ENCODE data around the gene SH2D4B. TPM values are rescaled to one million over a fixed set of nuclear protein-coding genes. Genes with fewer than 3 reads are reported as not detected.

The SH2D4B gene
- polyA plus RNA-seq, 3 donors, result 0.07 to 0.20 (median 0.18) TPM

DNA sequence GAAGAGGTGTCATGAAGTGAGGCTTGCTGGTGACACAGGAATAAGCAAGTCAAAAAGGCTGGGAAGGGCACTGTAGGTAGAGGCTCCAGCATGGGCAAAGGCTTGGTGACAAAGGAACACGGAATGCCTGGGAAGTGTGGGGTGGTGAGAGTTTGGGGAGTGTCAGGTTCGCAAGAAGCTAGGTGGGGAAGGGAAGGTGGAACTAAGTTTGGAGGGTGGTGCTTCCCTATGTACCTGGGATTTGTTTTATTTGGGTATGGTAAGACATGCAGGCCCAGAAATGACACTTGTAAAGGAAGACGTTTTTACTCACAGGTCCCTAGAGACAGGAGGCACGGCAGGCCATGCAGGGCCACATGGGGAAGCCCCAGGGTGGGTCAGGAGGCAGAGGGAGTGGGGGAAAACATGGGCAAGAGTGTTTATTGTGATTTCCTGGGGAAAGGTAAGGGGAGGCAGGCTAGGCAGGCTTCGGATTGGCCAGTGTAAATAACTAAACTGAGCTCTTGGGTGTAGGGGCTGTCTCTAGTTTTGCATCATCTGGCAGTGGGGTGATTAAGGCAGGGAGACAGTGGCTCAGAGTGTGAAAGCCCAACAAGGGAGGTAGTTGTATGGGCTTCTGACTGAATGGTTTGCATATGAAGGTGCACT is 52.1 kb downstream of the SH2D4B start:
- DNase-seq, result no peak

DNA sequence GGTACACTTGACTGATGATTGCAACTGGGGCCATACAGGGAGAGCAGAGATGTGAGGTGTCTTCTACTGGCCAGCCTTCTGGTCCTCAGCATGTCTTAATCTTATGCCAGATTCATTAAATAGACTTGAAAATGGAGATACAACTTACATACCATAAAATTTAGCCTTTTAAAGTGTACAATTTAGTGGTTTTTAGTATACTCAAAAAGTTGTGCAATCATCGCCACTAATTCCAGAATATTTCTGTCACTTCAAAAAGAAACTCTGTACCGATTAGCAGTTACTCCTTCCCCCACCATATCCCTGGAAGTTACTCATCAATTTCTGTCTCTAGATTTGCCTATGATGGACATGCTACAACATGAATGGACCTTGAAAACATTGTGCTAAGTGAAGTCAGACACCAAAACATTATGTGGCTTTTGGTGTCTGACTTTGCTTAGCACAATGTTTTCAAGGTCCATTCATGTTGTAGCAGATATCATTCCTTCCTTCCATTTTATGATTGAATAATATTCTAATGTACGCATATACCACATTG is 53.0 kb downstream of the SH2D4B start:
- DNase-seq, result no peak

DNA sequence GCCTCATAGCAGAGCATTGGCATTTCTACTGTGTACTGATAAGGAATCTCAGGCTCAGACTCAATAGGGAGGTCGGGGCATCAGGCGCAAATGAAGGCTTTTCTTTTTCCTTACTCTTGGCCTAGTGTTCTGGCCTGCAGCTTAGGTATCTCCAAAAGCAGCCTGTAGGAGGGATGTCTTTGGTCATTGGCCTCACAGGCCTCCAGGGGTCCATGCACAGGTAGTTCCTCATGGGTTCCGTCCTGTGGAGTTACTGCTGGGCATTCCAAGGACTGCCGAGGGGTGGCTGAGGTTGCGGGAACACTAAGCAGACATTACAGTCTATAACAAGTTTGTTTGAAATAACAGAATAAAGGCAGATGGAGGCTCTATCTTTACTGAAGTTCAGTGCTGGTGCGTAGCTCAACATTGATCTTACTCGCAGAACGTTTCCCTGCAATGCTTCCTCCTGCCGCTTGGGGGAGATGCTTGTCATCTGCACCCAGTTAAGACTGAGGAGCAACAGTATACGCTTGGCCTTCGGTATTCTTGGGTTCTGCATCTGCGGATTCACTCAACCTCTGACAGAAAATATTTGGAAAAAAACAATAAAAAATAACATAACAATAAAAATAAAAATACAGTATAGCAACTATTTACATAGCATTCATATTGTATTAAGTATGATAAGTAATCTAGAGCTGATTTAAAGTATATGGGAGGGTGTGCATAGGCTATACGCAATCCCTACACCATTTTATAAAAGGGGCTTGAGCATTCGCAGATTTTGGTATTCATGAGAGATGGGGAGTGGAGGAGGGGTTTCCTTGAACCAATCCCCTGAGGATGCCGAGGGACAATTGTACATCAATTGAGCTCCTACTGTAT is 58.9 kb downstream of the SH2D4B start:
- no peak for DNase-seq

DNA sequence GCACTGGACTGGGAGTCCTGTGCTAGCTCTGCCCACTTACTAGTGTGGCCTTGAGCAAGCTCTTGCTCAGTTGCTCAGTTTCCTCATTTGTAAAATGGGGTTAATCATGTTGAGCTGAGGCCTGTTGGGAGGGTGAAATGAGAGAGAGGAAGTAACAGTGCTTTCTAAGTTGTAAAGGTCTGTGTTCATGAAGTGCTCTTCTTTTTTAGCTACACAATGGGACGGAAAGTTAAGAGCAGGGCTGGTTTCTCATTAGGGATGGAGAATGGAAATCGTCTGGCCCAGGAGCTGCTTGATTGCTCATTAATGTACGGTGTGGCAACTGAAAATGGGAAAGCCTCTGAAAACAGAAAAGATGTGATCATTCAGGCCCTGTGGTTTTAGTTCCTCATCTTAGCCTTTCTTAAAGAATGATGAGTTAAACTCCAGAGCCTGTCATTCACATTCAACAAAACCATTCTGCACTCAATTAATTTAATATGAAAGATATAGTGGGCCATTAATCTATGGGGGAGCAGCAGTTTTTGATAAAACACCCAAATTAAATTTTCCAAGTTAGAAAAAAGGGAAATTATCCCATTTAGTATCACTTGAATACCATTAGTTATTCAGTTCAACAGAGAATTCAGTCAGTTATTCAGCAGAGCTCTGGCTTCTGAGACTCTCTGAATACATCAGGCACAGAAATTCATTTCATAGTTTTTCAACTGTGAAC is 60.5 kb downstream of the SH2D4B start:
- no peak for DNase-seq

DNA sequence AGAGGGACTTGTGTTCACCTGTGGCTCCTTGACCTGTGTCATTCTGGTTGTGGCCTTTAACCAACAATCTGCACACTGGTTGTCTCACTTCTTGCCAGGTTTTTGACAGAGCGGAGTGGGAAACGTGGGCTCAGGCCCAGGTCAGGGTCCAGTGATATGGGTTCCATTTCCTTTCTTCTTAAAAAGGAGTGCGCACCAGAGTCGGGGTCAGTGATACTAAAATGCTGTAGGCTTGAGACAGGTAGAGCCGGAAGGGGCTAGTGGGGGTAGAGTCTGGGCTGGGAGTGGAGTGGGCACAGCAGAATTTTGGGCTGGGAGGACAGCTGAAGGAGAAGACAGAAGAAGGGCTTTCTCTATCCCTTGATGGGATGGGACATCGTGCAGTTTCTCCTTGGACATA is 61.2 kb downstream of the SH2D4B start:
- no peak for DNase-seq

DNA sequence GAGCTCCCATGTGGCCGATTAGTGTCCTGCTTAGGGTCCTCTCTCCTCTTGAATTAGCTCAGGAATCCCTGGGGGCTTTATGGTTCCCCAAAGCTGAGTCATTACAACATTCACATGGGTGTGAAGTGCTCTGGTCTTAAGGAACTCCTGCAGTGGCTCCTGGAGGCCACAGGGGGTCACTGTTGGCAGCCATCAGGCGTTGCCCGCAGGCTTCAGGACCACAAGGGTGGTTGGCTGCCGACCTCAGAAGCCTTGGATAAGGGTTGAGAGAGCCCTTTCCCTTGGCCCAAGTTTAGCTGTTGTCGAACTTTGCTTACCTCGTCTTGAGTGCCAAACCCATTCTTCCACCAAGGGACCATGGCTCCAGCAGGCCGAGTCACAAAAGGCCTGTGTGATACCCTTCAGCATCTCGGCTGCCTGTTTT is 61.7 kb downstream of the SH2D4B start:
- peak; percentile 62 for DNase-seq

DNA sequence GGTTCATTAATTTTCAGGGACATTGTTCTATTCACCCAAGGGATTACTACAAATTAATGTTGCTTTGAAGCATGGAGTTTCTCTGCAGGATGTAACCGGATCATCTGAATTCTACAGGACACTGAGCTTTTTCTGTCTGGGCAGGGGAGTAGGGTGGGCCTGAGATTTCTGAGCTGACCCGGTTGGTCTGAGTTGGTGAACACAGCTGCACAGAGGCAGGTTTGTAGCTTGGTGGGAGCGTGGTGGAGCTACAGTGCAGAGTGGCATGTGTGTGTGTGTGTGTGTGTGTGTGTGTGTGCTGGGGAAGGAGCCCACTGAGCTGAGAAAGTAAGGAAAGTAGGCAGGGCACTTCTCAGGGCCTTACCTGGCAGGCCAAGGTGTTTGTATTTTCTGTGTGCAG is 62.6 kb downstream of the SH2D4B start:
- no peak for DNase-seq

DNA sequence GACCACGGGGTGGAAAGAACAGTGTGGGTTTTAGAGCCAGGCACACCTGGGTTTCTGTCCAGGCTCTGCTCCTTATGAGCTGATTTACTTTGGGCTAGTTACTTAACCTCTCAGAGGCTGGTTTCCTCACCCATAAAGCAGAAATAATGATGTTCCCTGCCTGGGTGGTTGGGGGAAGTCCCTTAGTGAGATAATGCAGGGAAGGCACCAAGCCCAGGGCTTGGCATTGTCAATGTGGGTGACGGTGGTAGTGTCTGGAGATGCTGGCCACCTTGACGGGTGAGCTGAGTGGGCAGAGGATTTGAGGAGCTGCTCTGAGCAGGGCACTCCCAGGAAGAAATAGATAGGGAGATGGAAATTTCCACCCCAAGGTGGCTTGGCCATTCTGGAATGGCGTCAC is 65.2 kb downstream of the SH2D4B start:
- DNase-seq, result no peak

DNA sequence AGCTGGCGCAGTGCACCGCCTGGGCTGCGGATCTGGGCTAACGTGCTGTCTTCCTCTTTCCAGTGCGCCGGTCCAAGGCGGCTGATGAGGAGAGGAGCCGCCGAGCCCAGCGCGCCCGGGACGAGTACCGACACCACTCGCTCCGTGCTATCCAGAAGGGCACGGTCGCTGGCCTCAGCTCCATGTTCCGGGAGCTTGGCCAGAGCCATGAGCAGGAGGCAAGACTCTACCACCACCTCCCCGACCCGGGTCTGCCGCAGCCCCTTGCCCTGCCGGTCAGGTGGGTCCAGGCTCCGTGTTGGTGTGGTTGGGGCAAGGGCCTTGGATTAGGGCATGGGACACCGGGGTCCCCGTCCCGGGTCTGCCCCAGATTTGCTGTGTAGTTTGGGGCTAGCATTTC is 65.8 kb downstream of the SH2D4B start:
- no peak for DNase-seq

DNA sequence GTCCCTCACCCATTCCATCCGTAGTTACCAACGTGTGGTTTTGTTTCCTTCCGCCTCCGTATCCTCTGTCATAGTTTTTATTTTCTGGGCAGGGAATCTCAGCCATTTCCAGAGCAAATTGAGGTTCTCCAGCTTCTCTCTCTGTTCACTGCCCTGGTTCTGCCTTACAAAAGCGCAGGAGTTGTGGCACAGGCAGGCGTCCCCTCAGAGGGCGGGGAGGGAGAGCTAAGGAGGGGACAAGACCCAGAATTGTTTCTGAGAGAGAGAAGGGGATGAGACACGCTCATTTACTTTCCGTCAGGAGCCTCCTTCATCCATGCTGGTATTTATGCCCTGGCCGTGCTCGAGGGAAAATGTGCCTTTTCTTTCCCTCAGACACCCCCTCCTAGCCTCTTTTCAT is 71.0 kb downstream of the SH2D4B start:
- no peak for DNase-seq

DNA sequence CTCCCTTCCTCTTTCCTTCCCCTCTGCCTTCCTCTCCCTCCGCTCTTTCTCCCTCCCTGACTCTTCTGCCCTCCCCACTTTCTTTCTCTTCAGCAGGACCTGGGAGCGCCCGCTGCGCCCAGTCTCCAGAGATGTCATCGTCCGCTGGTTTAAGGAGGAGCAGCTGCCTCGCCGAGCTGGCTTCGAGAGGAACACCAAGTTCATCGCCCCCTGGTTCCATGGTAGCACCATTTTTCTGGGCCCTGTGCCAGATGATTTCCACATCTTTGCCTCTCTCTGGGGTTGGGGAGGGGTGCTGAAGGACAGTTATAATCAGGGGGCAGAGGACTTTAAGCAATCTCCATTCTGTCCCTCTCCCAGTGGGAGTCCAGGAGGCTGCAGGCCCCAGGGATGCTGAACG is 71.6 kb downstream of the SH2D4B start:
- DNase-seq, result no peak

DNA sequence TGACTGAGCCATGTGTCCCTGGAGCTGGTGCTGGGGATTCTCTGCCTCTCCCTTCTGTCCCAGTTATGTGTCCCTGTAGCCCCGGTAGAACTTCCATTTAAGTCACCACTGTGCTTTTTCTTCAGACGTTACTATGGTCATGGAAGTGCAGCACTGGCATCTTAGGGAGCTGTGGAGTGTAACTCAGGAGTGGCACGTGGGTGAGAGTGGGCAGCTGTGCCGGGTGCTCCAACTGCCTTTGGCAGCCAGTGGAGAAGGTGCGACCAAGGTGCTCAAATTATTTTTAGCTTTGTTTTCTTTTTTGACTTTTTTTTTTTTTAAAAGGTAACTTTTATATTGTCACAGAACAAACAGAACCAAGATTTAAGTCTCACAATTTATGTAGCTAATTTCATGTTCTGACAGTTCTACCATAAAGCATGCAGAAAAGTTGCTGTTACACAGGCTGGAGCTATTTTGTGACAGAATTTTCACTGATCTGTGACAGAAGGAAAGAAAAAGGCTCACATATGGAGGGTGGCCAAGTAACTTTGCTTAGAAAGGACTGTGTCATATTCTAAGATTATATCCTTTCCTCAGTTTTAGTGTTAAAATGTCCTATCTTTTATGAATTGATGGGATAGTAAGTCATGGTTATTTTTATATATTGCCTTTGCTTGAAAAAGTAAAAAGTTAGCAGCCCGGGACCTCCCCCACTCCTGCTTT is 73.9 kb downstream of the SH2D4B start:
- no peak for DNase-seq

DNA sequence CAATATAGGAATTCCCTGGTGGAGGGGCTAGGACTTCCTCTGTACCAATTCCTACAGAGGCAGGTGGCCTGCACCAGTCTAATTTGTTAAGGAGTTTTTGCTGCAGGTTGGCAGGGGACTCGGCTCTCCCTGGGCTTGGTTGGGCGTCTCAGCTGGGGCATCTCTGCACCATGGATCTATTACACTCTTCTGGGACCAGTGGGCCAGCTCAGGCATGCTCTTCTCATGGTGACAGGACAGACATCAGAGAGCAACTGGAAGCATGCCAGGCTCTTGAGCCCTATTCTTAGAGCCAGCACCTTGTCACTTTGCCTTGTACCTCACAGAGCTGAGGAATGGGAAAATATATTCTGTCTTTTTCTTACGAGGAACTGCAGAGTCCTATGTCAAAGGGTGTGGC is 74.6 kb downstream of the SH2D4B start:
- DNase-seq, result no peak

DNA sequence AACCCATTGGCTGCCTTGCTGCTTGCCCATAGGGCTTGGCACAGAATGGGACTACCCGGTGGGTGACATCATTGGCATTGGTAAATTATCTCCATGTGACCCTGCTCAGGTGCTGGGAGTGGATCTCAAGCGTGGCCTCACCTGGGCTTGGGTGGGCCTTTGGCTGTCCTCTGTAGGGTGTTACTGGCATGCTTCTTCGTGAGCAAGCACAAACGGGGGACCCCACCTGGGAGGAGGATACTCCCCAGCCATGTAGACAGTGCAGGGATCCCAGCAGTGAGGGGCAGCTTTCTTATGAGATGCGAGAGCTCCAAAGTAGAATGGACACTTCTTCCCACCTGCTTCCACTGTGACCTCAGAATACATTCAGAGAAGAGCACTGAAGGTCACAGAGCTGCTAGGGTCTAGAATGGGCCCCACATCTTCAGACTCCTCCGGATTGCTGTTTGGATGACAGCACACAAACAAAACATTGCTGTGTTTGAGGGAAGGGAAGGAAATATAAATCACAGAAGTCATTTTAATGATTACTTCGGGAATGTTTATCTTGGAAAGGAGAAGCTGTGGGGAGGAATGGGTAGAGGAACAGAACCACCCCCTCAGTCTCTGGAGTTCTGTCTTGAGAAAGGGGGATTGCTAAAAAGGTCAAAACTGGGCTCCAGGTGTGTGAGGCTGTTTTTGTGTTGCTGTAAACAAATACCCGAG is 75.9 kb downstream of the SH2D4B start:
- peak; percentile 58 for DNase-seq

DNA sequence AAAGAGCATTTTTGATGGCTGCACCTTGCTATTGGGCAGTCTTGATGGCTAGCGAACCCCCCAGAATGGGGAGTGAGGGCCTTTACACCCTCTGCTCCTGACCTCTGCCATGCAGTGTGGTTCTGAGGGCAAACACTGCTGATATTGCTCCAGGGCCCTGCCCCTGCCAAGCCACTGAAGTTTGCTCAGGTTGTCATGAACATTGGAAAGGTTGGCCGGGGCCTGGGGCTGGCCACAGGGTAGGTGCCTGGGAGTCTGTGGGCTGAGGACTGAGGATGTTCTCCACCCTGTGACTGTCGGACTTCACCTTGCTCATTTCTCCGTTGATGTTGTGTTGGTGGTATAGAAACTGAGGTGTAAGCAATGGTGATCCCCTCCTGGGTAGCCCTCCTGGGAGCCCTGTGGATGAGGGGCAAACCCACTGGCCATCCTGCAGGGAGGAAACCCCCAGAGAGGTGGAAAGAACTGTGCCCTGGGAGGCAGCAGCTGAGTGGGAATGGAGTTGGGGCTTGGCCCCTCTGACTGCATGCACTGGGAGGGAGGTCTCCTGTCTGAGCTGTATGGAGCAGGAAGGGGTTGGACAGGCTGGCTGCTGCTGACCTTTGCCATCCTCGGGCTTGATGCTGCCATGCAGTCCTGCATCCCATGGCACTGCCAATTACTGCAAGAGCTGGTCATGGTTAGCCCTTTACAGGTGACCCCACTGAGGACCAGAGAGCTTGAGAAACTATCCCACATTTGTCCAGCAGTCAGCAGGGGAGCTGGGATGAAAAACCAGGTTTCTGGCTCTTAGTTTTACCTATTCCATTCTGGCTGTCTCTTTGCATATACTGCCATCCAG is 77.1 kb downstream of the SH2D4B start:
- DNase-seq, result no peak

DNA sequence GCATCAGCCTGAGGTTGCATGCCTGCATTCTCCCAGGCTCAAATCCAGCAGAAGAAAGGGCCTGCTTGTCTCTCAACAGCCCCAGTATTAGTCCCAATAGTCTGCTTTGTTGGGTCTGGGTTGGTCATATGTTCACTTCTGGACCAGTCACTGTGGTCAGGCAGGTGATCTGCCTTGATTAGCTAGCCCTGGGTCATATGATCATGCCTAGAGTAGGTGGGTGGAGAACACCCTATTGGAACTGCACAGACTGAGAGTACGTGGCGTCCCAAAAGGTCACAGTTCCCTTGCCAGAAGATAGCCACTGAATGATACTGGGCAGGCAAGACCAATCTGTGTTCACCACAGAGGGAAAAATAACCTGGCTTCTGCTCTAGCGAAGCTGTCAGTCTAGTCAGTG is 80.1 kb downstream of the SH2D4B start:
- DNase-seq, result no peak

DNA sequence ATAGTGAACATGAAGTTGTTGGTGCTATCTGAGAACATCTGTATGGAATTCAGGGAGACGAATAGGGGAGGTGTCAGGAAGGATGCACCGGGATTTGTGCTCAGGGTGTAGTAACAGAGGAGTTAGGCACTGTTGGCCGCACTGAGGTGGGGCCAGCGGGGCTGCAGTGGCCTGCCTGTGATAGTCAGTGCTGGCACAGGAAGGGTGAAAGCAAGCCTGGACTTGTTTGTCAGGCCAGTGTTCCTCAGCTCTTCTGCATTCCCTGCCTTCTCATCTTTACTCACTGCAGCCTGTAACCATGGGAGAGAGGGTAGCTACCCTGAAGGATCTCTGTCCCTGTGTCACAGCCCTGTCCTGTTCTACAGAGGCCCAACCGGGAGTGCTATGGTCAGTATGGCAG is 81.3 kb downstream of the SH2D4B start:
- no peak for DNase-seq

DNA sequence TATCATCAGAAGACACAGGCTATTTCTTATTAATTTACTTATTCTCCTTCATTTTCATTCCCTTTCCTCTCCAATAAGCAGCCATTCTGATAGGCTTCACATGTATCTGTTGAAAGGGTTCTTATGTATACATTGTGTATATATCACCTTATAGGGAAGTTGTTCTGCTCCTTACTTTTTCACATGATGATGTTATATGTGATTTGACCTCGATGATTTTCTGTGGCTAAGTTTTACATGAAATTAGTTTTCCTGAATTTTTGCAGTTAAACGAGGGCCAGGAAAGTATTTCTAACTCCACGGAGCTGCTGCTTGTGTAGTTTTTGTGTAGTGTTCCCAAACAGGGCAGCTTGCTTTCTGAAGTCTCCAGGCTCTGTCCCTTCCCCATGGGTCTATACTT is 84.5 kb downstream of the SH2D4B start:
- no peak for DNase-seq

DNA sequence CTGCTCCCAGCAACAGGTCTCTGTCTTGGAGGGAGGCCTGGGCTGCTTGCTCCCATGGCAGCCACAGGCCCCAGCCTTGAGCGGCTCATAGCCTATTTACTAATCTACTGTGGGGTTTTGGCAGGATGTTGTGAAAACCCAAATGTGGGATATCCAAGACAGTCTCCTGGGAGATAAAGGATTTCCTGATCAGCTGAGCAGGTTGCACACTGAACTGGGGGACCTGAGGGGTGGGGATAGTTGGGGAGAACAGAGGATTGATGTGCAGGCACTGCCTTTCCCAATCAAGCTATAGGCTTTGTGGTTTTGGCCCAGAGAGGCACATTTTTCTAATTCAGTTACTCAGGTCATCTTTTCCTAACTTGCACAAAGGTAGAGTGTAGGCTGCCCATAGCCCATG is 92.6 kb downstream of the SH2D4B start:
- DNase-seq, result no peak

DNA sequence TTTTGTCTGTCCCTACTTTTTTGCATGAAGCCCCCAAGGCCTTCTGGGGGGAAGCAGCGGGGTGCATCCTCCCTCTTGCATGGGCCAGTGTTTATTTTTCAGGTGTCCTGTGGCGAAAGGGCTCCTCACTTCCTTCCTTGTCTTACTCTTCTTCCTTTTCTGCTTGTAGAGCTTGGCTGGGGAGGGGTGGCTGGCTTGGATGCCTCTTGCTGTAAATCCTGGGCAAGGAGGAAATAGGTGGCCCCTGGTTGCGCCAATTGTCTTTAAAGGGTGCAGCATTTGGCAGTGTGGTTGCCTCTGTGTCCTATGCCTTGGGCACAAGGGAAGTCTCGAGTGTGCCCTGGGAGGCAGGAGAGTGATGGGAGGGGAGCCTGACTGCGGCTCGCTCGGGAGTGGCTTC is 95.0 kb downstream of the SH2D4B start:
- DNase-seq, result no peak
